ENCODE data around the gene F8. TPM values are rescaled to one million over a fixed set of nuclear protein-coding genes. Genes with fewer than 3 reads are reported as not detected.
"Not testable (repeated sequence)": the region's sequence is repeated elsewhere in the genome, so short reads cannot be mapped to it uniquely, and the experiment has no call there.

F8 gene
- total RNA-seq, 2 donors from 2014 or later: 5.5 to 6.0 TPM

- WGBS, 2 experiments (ENCODE audit: insufficient coverage in 1 of 2, insufficient read length in 1 of 2): 93 to 100% methylated on average over 1 of the region's 1 CpG
- H3K4me1 ChIP-seq (ENCODE audit: control insufficient read depth, insufficient read depth, low read length): no peaks in the 10 kb centered on the region
- no peak overlapping the region for H3K27ac Mint-ChIP-seq
- no peak for DNase-seq
- H3K9me3 Mint-ChIP-seq: peaks cover 50% of the 10 kb centered on the region
- no peak overlapping the region for H3K4me3 ChIP-seq (ENCODE audit: low read length)
- no peaks in the 10 kb centered on the region for H3K27me3 ChIP-seq (ENCODE audit: control insufficient read depth, insufficient read depth, low read length, poor library complexity, severe bottlenecking)
- no peak overlapping the region for H3K4me3 Mint-ChIP-seq
- no peaks in the 10 kb centered on the region for H3K4me1 Mint-ChIP-seq
- H3K27ac ChIP-seq (ENCODE audit: low read depth, low read length): no peak overlapping the region
- TF ChIP-seq CTCF (conservative IDR thresholded peaks at IDR 0.05): no peak
- no peaks in the 10 kb centered on the region for H3K36me3 ChIP-seq (ENCODE audit: control insufficient read depth, insufficient read depth, low read length)
- H3K36me3 Mint-ChIP-seq (ENCODE audit: low read depth): no peaks in the 10 kb centered on the region
- no peaks in the 10 kb centered on the region for H3K27me3 Mint-ChIP-seq (ENCODE audit: insufficient read depth)
- no peak overlapping the region for H3K9ac ChIP-seq (ENCODE audit: extremely low read depth, low read length, poor library complexity, severe bottlenecking)
- no peaks in the 10 kb centered on the region for H3K9me3 ChIP-seq (ENCODE audit: control insufficient read depth, low read length)
Measured at GRCh38 chrX:154892296-154892695, 130.2 kb downstream of the F8 start.

- Mint-ChIP-seq H3K27me3 (ENCODE audit: insufficient read depth) (no peaks in the 10 kb centered on the region), H3K27ac (no peak overlapping the region), H3K4me3 (no peak overlapping the region), H3K36me3 (ENCODE audit: low read depth) (no peaks in the 10 kb centered on the region), H3K4me1 (no peaks in the 10 kb centered on the region), H3K9me3 (peaks cover 46% of the 10 kb centered on the region)
- Histone ChIP-seq H3K4me1 (ENCODE audit: control insufficient read depth, insufficient read depth, low read length) (no peaks in the 10 kb centered on the region), H3K9me3 (ENCODE audit: control insufficient read depth, low read length) (no peaks in the 10 kb centered on the region), H3K36me3 (ENCODE audit: control insufficient read depth, insufficient read depth, low read length) (no peaks in the 10 kb centered on the region), H3K9ac (ENCODE audit: extremely low read depth, low read length, poor library complexity, severe bottlenecking) (no peak overlapping the region), H3K27me3 (ENCODE audit: control insufficient read depth, insufficient read depth, low read length, poor library complexity, severe bottlenecking) (no peaks in the 10 kb centered on the region), H3K4me3 (ENCODE audit: low read length) (no peak overlapping the region), H3K27ac (ENCODE audit: low read depth, low read length) (no peak overlapping the region)
- TF ChIP-seq CTCF (conservative IDR thresholded peaks at IDR 0.05): no peak
- 83% methylated on average over 1 of the region's 1 CpG; no CpG with 5 or more reads in 1 of the 2 experiments for WGBS, 2 experiments (ENCODE audit: insufficient coverage in 1 of 2, insufficient read length in 1 of 2)
- DNase-seq: no peak
Measured at GRCh38 chrX:154890990-154891639, 131.4 kb downstream of the F8 start.

- not testable (repeated sequence) for H3K27me3 Mint-ChIP-seq (ENCODE audit: insufficient read depth); H3K4me1 ChIP-seq (ENCODE audit: control insufficient read depth, insufficient read depth, low read length); H3K27me3 ChIP-seq (ENCODE audit: control insufficient read depth, insufficient read depth, low read length, poor library complexity, severe bottlenecking); DNase-seq; H3K9me3 ChIP-seq (ENCODE audit: control insufficient read depth, low read length); H3K9me3 Mint-ChIP-seq; H3K4me3 ChIP-seq (ENCODE audit: low read length); H3K4me3 Mint-ChIP-seq; H3K36me3 ChIP-seq (ENCODE audit: control insufficient read depth, insufficient read depth, low read length); H3K27ac ChIP-seq (ENCODE audit: low read depth, low read length); H3K27ac Mint-ChIP-seq; H3K4me1 Mint-ChIP-seq; H3K36me3 Mint-ChIP-seq (ENCODE audit: low read depth); H3K9ac ChIP-seq (ENCODE audit: extremely low read depth, low read length, poor library complexity, severe bottlenecking)
- no CpG with 5 or more reads among the region's 62 CpGs for WGBS, 2 experiments (ENCODE audit: insufficient coverage in 1 of 2, insufficient read length in 1 of 2)
Measured at GRCh38 chrX:154886789-154887221, 135.7 kb downstream of the F8 start.

GRCh38 chrX:154886069-154886788, 136.3 kb downstream of the F8 start, which contains the start of gene F8A1:
TSS of gene F8A1 (plus strand) at chrX:154886355. CDS start at chrX:154886375, 20 bp downstream.
- DNase-seq; H3K4me1 Mint-ChIP-seq; H3K4me3 ChIP-seq (ENCODE audit: low read length); H3K4me3 Mint-ChIP-seq; H3K27ac ChIP-seq (ENCODE audit: low read depth, low read length); H3K36me3 ChIP-seq (ENCODE audit: control insufficient read depth, insufficient read depth, low read length); H3K27ac Mint-ChIP-seq; H3K27me3 Mint-ChIP-seq (ENCODE audit: insufficient read depth); H3K27me3 ChIP-seq (ENCODE audit: control insufficient read depth, insufficient read depth, low read length, poor library complexity, severe bottlenecking); H3K4me1 ChIP-seq (ENCODE audit: control insufficient read depth, insufficient read depth, low read length); H3K9me3 ChIP-seq (ENCODE audit: control insufficient read depth, low read length); H3K9me3 Mint-ChIP-seq; H3K9ac ChIP-seq (ENCODE audit: extremely low read depth, low read length, poor library complexity, severe bottlenecking); H3K36me3 Mint-ChIP-seq (ENCODE audit: low read depth): not testable (repeated sequence)
- no CpG with 5 or more reads among the region's 91 CpGs for WGBS, 2 experiments (ENCODE audit: insufficient coverage in 1 of 2, insufficient read length in 1 of 2)

- H3K27ac ChIP-seq (ENCODE audit: low read depth, low read length); H3K27me3 ChIP-seq (ENCODE audit: control insufficient read depth, insufficient read depth, low read length, poor library complexity, severe bottlenecking); H3K9me3 ChIP-seq (ENCODE audit: control insufficient read depth, low read length); H3K4me1 ChIP-seq (ENCODE audit: control insufficient read depth, insufficient read depth, low read length); DNase-seq; H3K9me3 Mint-ChIP-seq; H3K4me3 ChIP-seq (ENCODE audit: low read length); H3K27me3 Mint-ChIP-seq (ENCODE audit: insufficient read depth); H3K9ac ChIP-seq (ENCODE audit: extremely low read depth, low read length, poor library complexity, severe bottlenecking); H3K4me3 Mint-ChIP-seq; H3K4me1 Mint-ChIP-seq; H3K36me3 Mint-ChIP-seq (ENCODE audit: low read depth); H3K27ac Mint-ChIP-seq; H3K36me3 ChIP-seq (ENCODE audit: control insufficient read depth, insufficient read depth, low read length): not testable (repeated sequence)
- no CpG with 5 or more reads among the region's 14 CpGs for WGBS, 2 experiments (ENCODE audit: insufficient coverage in 1 of 2, insufficient read length in 1 of 2)
Measured at GRCh38 chrX:154885549-154885948, 137.0 kb downstream of the F8 start.
